GM12878 (cell line): ENCODE measurements around the gene PMPCA. TPM values are rescaled to one million over a fixed set of nuclear protein-coding genes. Genes with fewer than 3 reads are reported as not detected.

Source experiments
- ATAC-seq: fragments of 200-7000 bp; cut with Tn5 transposase; 3 replicates; pipeline ENCODE4 v1.9.1; 2020; ENCODE audit warnings: mild to moderate bottlenecking, moderate library complexity
- BruUV-seq: library from RNA; stranded (reverse); fragments of 400-500 nt; replicated peaks from 2 replicates; lab custom pipeline; 2021; lab: Mats Ljungman, UMichigan
- CTCF ChIA-PET: fragments of 300-600 bp; sonication (Branson Sonifier 250); formaldehyde crosslinking; extraction: SDS; loops from one replicate; lab custom pipeline; 2021; ENCODE audit warnings: inconsistent platforms; lab: Yijun Ruan, JAX
- POLR2A ChIA-PET: fragments of 350-600 bp; formaldehyde crosslinking; extraction: SDS; loops from one replicate; lab custom pipeline; 2021; ENCODE audit warnings: inconsistent platforms; lab: Charles Lee
- RAD21 ChIA-PET: fragments of 300-600 bp; sonication (Branson Sonifier 250); formaldehyde crosslinking; loops from one replicate; lab custom pipeline; 2023; ENCODE audit warnings: antibody characterized with exemption; ENCODE audit not compliant: unreplicated experiment; lab: Charles Lee
- SMC1A ChIA-PET: fragments of 300-600 bp; sonication (Branson Sonifier 250); formaldehyde crosslinking; loops from one replicate; lab custom pipeline; 2023; ENCODE audit not compliant: unreplicated experiment, uncharacterized antibody; lab: Charles Lee
- DNase-seq: peaks from one replicate; pipeline ENCODE4 v3.0.0-alpha.2; 2011; ENCODE audit warnings: low read depth, low spot score
- FAIRE-seq: peaks from 3 replicates; lab custom pipeline; 2011; peaks lifted over from hg19 to GRCh38; lab: Jason Lieb, UNC
- H2AFZ ChIP-seq: 2 replicates; pipeline ENCODE4 v1.6.0; 2011; ENCODE audit warnings: low read depth, low read length, control low read depth; ENCODE audit not compliant: control insufficient read depth
- H3K27ac ChIP-seq: 2 replicates; pipeline ENCODE4 v1.5.1; 2011; ENCODE audit warnings: control low read depth; ENCODE audit not compliant: control insufficient read depth, insufficient read depth
- H3K27me3 ChIP-seq, 2 experiments: replicated peaks in 1 of 2; 2 replicates each; pipeline versions ENCODE4 v1.6.0 to v1.6.1; 2011; ENCODE audit warnings: low read length in 1 of 2; ENCODE audit not compliant: control insufficient read depth in 2 of 2, insufficient read depth in 2 of 2
- H3K36me3 ChIP-seq, 2 experiments: 2 replicates each; pipeline ENCODE4 v1.5.1; 2011; ENCODE audit warnings: low read length in 1 of 2; ENCODE audit not compliant: control insufficient read depth in 2 of 2, insufficient read depth in 2 of 2
- H3K4me1 ChIP-seq: 2 replicates; pipeline ENCODE4 v1.6.1; 2011; ENCODE audit warnings: mild to moderate bottlenecking, low read length, moderate library complexity, mixed read lengths; ENCODE audit not compliant: control insufficient read depth, insufficient read depth
- H3K4me2 ChIP-seq: 2 replicates; pipeline ENCODE4 v1.6.0; 2011; ENCODE audit warnings: control low read depth; ENCODE audit not compliant: control insufficient read depth, insufficient read depth
- H3K4me3 ChIP-seq: fragments of 200-600 bp; sonication (generic); 2 replicates; pipeline ENCODE4 v1.5.1; 2016
- H3K79me2 ChIP-seq: 2 replicates; pipeline ENCODE4 v1.6.0; 2011; ENCODE audit warnings: low read length; ENCODE audit not compliant: control insufficient read depth, insufficient read depth
- H3K9ac ChIP-seq: 2 replicates; pipeline ENCODE4 v1.8.0; 2011; ENCODE audit warnings: low read length, control low read depth, mixed read lengths; ENCODE audit not compliant: control insufficient read depth, insufficient read depth
- H3K9me3 ChIP-seq: replicated peaks from 3 replicates; pipeline ENCODE4 v1.5.1; 2011; ENCODE audit warnings: mild to moderate bottlenecking, low read length; ENCODE audit not compliant: control insufficient read depth, insufficient read depth
- H4K20me1 ChIP-seq: 2 replicates; pipeline ENCODE4 v1.6.0; 2011; ENCODE audit not compliant: control insufficient read depth, insufficient read depth
- CEBPZ ChIP-seq: fragments of 150-350 bp; IDR thresholded peaks from 2 replicates; pipeline ENCODE4 v1.6.1; 2016; ENCODE audit warnings: low read depth, low read length
- E4F1 ChIP-seq: fragments of 450-650 bp; IDR thresholded peaks from 2 replicates; pipeline ENCODE4 v1.6.1; 2018; ENCODE audit warnings: borderline replicate concordance, mild to moderate bottlenecking; ENCODE audit not compliant: partially characterized antibody
- ELK1 ChIP-seq: IDR thresholded peaks from 2 replicates; pipeline ENCODE4 v1.6.1; 2012; ENCODE audit warnings: low read depth, low read length, improper control_type of control experiment
- JUNB ChIP-seq: IDR thresholded peaks from 2 replicates; pipeline ENCODE4 v1.6.1; 2016; ENCODE audit warnings: antibody characterized with exemption, mild to moderate bottlenecking
- MLLT1 ChIP-seq: fragments of 450-650 bp; IDR thresholded peaks from 2 replicates; pipeline ENCODE4 v1.6.1; 2016; ENCODE audit warnings: mild to moderate bottlenecking
- POLR2A ChIP-seq: IDR thresholded peaks from 2 replicates; pipeline ENCODE4 v1.6.1; 2011; ENCODE audit warnings: low read depth, mild to moderate bottlenecking, low read length
- RAD21 ChIP-seq: IDR thresholded peaks from 2 replicates; pipeline ENCODE4 v1.6.1; 2011; ENCODE audit warnings: mild to moderate bottlenecking, low read depth, low read length, moderate library complexity; ENCODE audit not compliant: insufficient read depth
- SMAD1 ChIP-seq: fragments of 450-650 bp; IDR thresholded peaks from 2 replicates; pipeline ENCODE4 v1.6.1; 2018; ENCODE audit warnings: mild to moderate bottlenecking, low read depth; ENCODE audit not compliant: partially characterized antibody
- SMARCA5 ChIP-seq: fragments of 450-650 bp; IDR thresholded peaks from 2 replicates; pipeline ENCODE4 v1.6.1; 2017; ENCODE audit warnings: mild to moderate bottlenecking
- ZBTB4 ChIP-seq: fragments of 450-650 bp; formaldehyde crosslinking; IDR thresholded peaks from 2 replicates; pipeline ENCODE4 v1.4.0; 2022; ENCODE audit warnings: mild to moderate bottlenecking, moderate library complexity
- WGBS: methylation state at CpG from one replicate; pipeline ENCODE4 v1.1.6; 2016; ENCODE audit warnings: low lambda C conversion rate; ENCODE audit not compliant: insufficient replicate concordance, insufficient coverage; ENCODE audit errors: missing lambda C conversion rate; 5-methylcytosine and 5-hydroxymethylcytosine counted together
- in situ Hi-C: fragments of 300-500 bp; cut with MboI; formaldehyde crosslinking; loops from 9 replicates; pipeline ENCODE4 v1.14.3; 2018; ENCODE audit warnings: mixed read lengths
- intact Hi-C: fragments of 100-400 bp; cut with micrococcal nuclease; formaldehyde crosslinking; loops from one replicate; pipeline ENCODE4 v1.14.2; 2022; ENCODE audit not compliant: unreplicated experiment
- polyA plus RNA-seq, 11 experiments: library from polyadenylated mRNA; depleted of rRNA in 4 of 11; unstranded in 6 of 11; stranded (reverse) in 5 of 11; fragments of >200 nt; fragmentation: Nextera tagmentation in 4 of 11; fragmentation: Illumina TruSeq in 1 of 11; extraction: Ambion mirVana in 4 of 11; extraction: Trizol in 1 of 11; gene quantifications; 1 replicate in 1 of 11; 2 replicates in 10 of 11; pipeline versions ENCODE4 v1.2.1 to v1.2.3, GENCODE V29; 2011 to 2016; ENCODE audit warnings: inconsistent platforms in 2 of 11, missing spikeins in 2 of 11, low read depth in 1 of 11
- total RNA-seq, 4 experiments: library from RNA; depleted of rRNA in 3 of 4; stranded (reverse); fragments of >200 nt in 3 of 4; fragmentation: Illumina TruSeq in 1 of 4; extraction: Trizol in 1 of 4; gene quantifications; 2 replicates each; pipeline versions ENCODE4 v1.2.1 to v1.2.3, GENCODE V29; 2013 to 2021

The PMPCA gene
- total and polyA plus RNA-seq, 10 of the 15 experiments (the other 5 are each of a cell fraction or from before 2014, with no cell fraction given), result 8.1 to 137 (median 75.7) TPM

GRCh38 chr9:136451221-136451877 lies 40.9 kb downstream of the PMPCA start (continued):
- TF ChIP-seq RAD21 (no peak), ELK1 (no peak)

GRCh38 chr9:136453326-136453725 lies 42.9 kb downstream of the PMPCA start:
- intact Hi-C loops, result no loop called here
- H3K4me3 ChIP-seq, result no peak overlapping the region
- TF ChIP-seq E4F1 (no peak), MLLT1 (no peak), SMARCA5 (no peak), ZBTB4 (CRISPR knock-in tag) (no peak), CEBPZ (no peak), POLR2A (0 out of 2 replicates have a peak, but pooled peaks have one; percentile 20), SMAD1 (no peak), JUNB (no peak)
- CTCF ChIA-PET, result no interaction called here
- no peak overlapping the region for H2AFZ ChIP-seq
- H4K20me1 ChIP-seq, result no peaks in the 10 kb centered on the region
- H3K27ac ChIP-seq, result no peak overlapping the region
- FAIRE-seq (no peak), DNase-seq (no peak), ATAC-seq (no peak)
- SMC1A ChIA-PET, result interaction anchor here (0.6 kb wide), 1 partner anchor 27 kb away, joined by 3 read pairs; no protein-coding TSS in a partner anchor
- WGBS, result 95% methylated on average over 11 of the region's 11 CpGs
- H3K4me2 ChIP-seq, result no peak overlapping the region
- RAD21 ChIA-PET, result no interaction called here
- no peak overlapping the region for H3K9ac ChIP-seq
- no TSS peak for BruUV-seq
- POLR2A ChIA-PET, result no interaction called here
- H3K4me1 ChIP-seq, result no peaks in the 10 kb centered on the region
- H3K79me2 ChIP-seq, result no peaks in the 10 kb centered on the region
- H3K27me3 ChIP-seq, result no peaks in the 10 kb centered on the region
- H3K9me3 ChIP-seq, result no peaks in the 10 kb centered on the region
- in situ Hi-C loops, result no loop called here
- H3K36me3 ChIP-seq, result peaks cover 31 to 36% of the 10 kb centered on the region in 2 experiments
